ENCODE measurements around the gene IRAK2.

Gene IRAK2

GRCh38 chr3:10242182-10243065, 77.7 kb downstream of the IRAK2 start:
- TF ChIP-seq POLR2AphosphoS5 (IDR thresholded peaks at IDR 0.05; ENCODE audit: low read depth, low read length) (no peak), SIN3A (IDR thresholded peaks at IDR 0.05; ENCODE audit: borderline replicate concordance, insufficient read depth, low read length) (no peak), FOXP2 (optimal IDR thresholded peaks at IDR 0.05; ENCODE audit: borderline replicate concordance, extremely low read depth, extremely low read length, insufficient read depth) (no peak), TAF1 (IDR thresholded peaks at IDR 0.05; ENCODE audit: borderline replicate concordance, insufficient read depth, low read length) (no peak)
- TF ChIP-seq, protein P1, sequence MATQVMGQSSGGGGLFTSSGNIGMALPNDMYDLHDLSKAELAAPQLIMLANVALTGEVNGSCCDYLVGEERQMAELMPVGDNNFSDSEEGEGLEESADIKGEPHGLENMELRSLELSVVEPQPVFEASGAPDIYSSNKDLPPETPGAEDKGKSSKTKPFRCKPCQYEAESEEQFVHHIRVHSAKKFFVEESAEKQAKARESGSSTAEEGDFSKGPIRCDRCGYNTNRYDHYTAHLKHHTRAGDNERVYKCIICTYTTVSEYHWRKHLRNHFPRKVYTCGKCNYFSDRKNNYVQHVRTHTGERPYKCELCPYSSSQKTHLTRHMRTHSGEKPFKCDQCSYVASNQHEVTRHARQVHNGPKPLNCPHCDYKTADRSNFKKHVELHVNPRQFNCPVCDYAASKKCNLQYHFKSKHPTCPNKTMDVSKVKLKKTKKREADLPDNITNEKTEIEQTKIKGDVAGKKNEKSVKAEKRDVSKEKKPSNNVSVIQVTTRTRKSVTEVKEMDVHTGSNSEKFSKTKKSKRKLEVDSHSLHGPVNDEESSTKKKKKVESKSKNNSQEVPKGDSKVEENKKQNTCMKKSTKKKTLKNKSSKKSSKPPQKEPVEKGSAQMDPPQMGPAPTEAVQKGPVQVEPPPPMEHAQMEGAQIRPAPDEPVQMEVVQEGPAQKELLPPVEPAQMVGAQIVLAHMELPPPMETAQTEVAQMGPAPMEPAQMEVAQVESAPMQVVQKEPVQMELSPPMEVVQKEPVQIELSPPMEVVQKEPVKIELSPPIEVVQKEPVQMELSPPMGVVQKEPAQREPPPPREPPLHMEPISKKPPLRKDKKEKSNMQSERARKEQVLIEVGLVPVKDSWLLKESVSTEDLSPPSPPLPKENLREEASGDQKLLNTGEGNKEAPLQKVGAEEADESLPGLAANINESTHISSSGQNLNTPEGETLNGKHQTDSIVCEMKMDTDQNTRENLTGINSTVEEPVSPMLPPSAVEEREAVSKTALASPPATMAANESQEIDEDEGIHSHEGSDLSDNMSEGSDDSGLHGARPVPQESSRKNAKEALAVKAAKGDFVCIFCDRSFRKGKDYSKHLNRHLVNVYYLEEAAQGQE (IDR thresholded peaks at IDR 0.05; ENCODE audit: insufficient read depth in 1 of 2, low read depth in 2 of 2, low read length in 2 of 2): no peak

GRCh38 chr3:10244009-10244408, 79.3 kb downstream of the IRAK2 start:
- TF ChIP-seq, protein P1 (IDR thresholded peaks at IDR 0.05; ENCODE audit: insufficient read depth in 1 of 2, low read depth in 2 of 2, low read length in 2 of 2): no peak
- TF ChIP-seq TAF1 (IDR thresholded peaks at IDR 0.05; ENCODE audit: borderline replicate concordance, insufficient read depth, low read length): no peak
- TF ChIP-seq SIN3A (IDR thresholded peaks at IDR 0.05; ENCODE audit: borderline replicate concordance, insufficient read depth, low read length): no peak
- no peak for TF ChIP-seq POLR2AphosphoS5 (IDR thresholded peaks at IDR 0.05; ENCODE audit: low read depth, low read length)
- no peak for TF ChIP-seq FOXP2 (optimal IDR thresholded peaks at IDR 0.05; ENCODE audit: borderline replicate concordance, extremely low read depth, extremely low read length, insufficient read depth)

GRCh38 chr3:10245081-10245712, 80.5 kb downstream of the IRAK2 start:
- TF ChIP-seq, protein P1 (IDR thresholded peaks at IDR 0.05; ENCODE audit: insufficient read depth in 1 of 2, low read depth in 2 of 2, low read length in 2 of 2): no peak
- TF ChIP-seq POLR2AphosphoS5 (IDR thresholded peaks at IDR 0.05; ENCODE audit: low read depth, low read length) (no peak), SIN3A (IDR thresholded peaks at IDR 0.05; ENCODE audit: borderline replicate concordance, insufficient read depth, low read length) (no peak), TAF1 (IDR thresholded peaks at IDR 0.05; ENCODE audit: borderline replicate concordance, insufficient read depth, low read length) (no peak), FOXP2 (optimal IDR thresholded peaks at IDR 0.05; ENCODE audit: borderline replicate concordance, extremely low read depth, extremely low read length, insufficient read depth) (no peak)

DNA sequence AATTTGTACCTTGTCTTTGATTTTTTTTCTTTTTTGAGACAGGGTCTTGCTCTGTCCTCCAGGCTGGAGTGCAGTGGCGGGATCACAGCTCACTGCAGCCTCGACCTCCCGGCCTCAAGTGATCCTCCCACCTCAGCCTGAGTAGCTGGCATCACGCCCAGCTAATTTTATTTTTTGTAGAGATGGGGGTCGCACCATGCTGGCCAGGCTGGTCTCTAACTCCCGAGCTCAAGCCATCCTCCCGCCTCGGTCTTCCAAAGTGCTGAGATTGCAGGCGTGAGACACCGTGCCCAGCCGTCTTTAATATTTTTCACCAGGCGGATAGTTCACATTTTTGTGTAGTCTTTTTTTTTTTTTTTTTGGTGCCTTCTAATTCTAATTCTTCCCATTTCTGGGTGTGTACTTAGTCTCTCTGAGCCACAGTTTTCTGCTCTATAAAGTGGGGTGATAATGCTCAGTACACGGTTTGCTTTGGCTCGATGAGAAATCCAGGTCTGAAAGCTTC, 83.0 kb downstream of the IRAK2 start:
- TF ChIP-seq SIN3A (IDR thresholded peaks at IDR 0.05; ENCODE audit: borderline replicate concordance, insufficient read depth, low read length) (no peak), FOXP2 (optimal IDR thresholded peaks at IDR 0.05; ENCODE audit: borderline replicate concordance, extremely low read depth, extremely low read length, insufficient read depth) (no peak), TAF1 (IDR thresholded peaks at IDR 0.05; ENCODE audit: borderline replicate concordance, insufficient read depth, low read length) (no peak)
- TF ChIP-seq, protein P1 (IDR thresholded peaks at IDR 0.05; ENCODE audit: insufficient read depth in 1 of 2, low read depth in 2 of 2, low read length in 2 of 2): no peak
